H1 (cell line): ENCODE measurements around the gene LAMA4.

Experiments
- CEBPB ChIP-seq: IDR thresholded peaks from 2 replicates; pipeline ENCODE4 v1.6.1; 2012; ENCODE audit warnings: low read depth, low read length
- CREB1 ChIP-seq: IDR thresholded peaks from 2 replicates; pipeline ENCODE4 v1.6.1; 2012; ENCODE audit warnings: inconsistent platforms
- EGR1 ChIP-seq: IDR thresholded peaks from 2 replicates; pipeline ENCODE4 v1.6.1; 2011; ENCODE audit warnings: low read depth, low read length, borderline replicate concordance
- EP300 ChIP-seq, 2 experiments: IDR thresholded peaks; 1 replicate in 1 of 2; 2 replicates in 1 of 2; pipeline ENCODE4 v1.6.1; 2011 to 2012; ENCODE audit warnings: low read depth in 2 of 2, low read length in 2 of 2, mild to moderate bottlenecking in 2 of 2, borderline replicate concordance in 1 of 2, inconsistent platforms in 1 of 2, moderate library complexity in 1 of 2
- HDAC6 ChIP-seq: IDR thresholded peaks from one replicate; pipeline ENCODE4 v1.7.1; 2012; ENCODE audit warnings: low read depth, mild to moderate bottlenecking, inconsistent platforms, low read length, moderate library complexity
- PHF8 ChIP-seq: fragments of 200-600 bp; sonication (generic); conservative IDR thresholded peaks from 2 replicates; pipeline ENCODE4 v1.7.1; 2012; ENCODE audit warnings: low read depth, mild to moderate bottlenecking, inconsistent platforms, low read length, moderate library complexity
- POLR2A ChIP-seq, 2 experiments: IDR thresholded peaks; 1 replicate in 1 of 2; 2 replicates in 1 of 2; pipeline ENCODE4 v1.6.1; 2011; ENCODE audit warnings: low read depth in 2 of 2, low read length in 2 of 2, mild to moderate bottlenecking in 2 of 2; ENCODE audit errors: control extremely low read depth in 1 of 2
- POLR2AphosphoS5 ChIP-seq: IDR thresholded peaks from 2 replicates; pipeline ENCODE4 v1.6.1; 2011; ENCODE audit warnings: low read depth, low read length
- RXRA ChIP-seq: IDR thresholded peaks from 2 replicates; pipeline ENCODE4 v1.6.1; 2011; ENCODE audit warnings: low read depth, mild to moderate bottlenecking, low read length, moderate library complexity; ENCODE audit not compliant: insufficient read depth
- SIN3A ChIP-seq, 2 experiments: IDR thresholded peaks in 1 of 2; conservative IDR thresholded peaks in 1 of 2; 2 replicates each; pipeline ENCODE4 v1.6.1; 2011 to 2012; ENCODE audit warnings: low read length in 2 of 2, improper control_type of control experiment in 1 of 2, low read depth in 1 of 2, mild to moderate bottlenecking in 1 of 2
- ZNF274 ChIP-seq: IDR thresholded peaks from 2 replicates; pipeline ENCODE4 v1.7.0; 2012; ENCODE audit warnings: low read length, borderline replicate concordance; ENCODE audit errors: extremely low read depth
- TF ChIP-seq, protein P1 (sequence below), 3 experiments: IDR thresholded peaks; 1 replicate in 2 of 3; 2 replicates in 1 of 3; pipeline versions ENCODE4 v1.5.1 to v1.6.1; 2011; ENCODE audit warnings: low read length in 3 of 3, mild to moderate bottlenecking in 3 of 3, inconsistent platforms in 2 of 3, low read depth in 1 of 3, moderate library complexity in 1 of 3; ENCODE audit not compliant: insufficient read depth in 1 of 3; ENCODE audit errors: control extremely low read depth in 1 of 3

DNA sequence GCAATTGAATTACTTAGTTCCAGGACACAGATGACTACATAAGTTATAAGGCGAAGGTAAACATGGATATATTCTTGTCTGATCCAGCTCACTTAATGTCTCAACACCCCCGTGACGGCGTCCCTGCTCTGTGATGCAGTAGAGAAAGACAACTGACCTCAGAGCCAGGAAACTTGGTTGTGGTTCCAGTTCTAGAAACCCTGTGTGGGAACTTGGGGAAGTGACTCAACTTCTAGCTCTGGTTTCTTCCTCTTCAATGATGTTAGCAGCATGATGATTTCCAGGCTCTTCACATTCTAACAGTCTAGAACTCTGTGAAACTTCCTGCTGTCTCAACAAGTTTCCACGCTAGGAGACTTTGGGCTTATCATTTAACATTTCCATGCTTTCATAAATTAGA lies 18.4 kb downstream of the LAMA4 start:
- no peak for TF ChIP-seq EP300 (IDR thresholded peaks at IDR 0.05; ENCODE audit: borderline replicate concordance in 1 of 2, low read depth in 2 of 2, low read length in 2 of 2)
- TF ChIP-seq, protein P1, sequence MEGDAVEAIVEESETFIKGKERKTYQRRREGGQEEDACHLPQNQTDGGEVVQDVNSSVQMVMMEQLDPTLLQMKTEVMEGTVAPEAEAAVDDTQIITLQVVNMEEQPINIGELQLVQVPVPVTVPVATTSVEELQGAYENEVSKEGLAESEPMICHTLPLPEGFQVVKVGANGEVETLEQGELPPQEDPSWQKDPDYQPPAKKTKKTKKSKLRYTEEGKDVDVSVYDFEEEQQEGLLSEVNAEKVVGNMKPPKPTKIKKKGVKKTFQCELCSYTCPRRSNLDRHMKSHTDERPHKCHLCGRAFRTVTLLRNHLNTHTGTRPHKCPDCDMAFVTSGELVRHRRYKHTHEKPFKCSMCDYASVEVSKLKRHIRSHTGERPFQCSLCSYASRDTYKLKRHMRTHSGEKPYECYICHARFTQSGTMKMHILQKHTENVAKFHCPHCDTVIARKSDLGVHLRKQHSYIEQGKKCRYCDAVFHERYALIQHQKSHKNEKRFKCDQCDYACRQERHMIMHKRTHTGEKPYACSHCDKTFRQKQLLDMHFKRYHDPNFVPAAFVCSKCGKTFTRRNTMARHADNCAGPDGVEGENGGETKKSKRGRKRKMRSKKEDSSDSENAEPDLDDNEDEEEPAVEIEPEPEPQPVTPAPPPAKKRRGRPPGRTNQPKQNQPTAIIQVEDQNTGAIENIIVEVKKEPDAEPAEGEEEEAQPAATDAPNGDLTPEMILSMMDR (IDR thresholded peaks at IDR 0.05; ENCODE audit: control extremely low read depth in 1 of 3, insufficient read depth in 1 of 3, low read depth in 1 of 3, low read length in 3 of 3), result no peak
- TF ChIP-seq RXRA, result no peak
- TF ChIP-seq SIN3A (conservative IDR thresholded peaks at IDR 0.05 in 1 of 2, IDR thresholded peaks at IDR 0.05 in 1 of 2; ENCODE audit: low read depth in 1 of 2, low read length in 2 of 2), result no peak
- no peak for TF ChIP-seq ZNF274
- no peak for TF ChIP-seq POLR2AphosphoS5
- no peak for TF ChIP-seq POLR2A (IDR thresholded peaks at IDR 0.05; ENCODE audit: control extremely low read depth in 1 of 2, low read depth in 2 of 2, low read length in 2 of 2)
- TF ChIP-seq CEBPB, result no peak
- TF ChIP-seq PHF8, result no peak
- TF ChIP-seq CREB1, result no peak
- TF ChIP-seq EGR1, result no peak
- no peak for TF ChIP-seq HDAC6
